K562 (cell line): ENCODE data around the gene TMEM255A. TPM values are rescaled to one million over a fixed set of nuclear protein-coding genes. Genes with fewer than 3 reads are reported as not detected.

ENCODE experiments used
- ATAC-seq: fragments of 200-7000 bp; cut with Tn5 transposase; 3 replicates; pipeline ENCODE4 v1.9.1; 2020; ENCODE audit warnings: moderate library complexity
- BruUV-seq: library from RNA; stranded (reverse); fragments of 400-500 nt; replicated peaks from 2 replicates; lab custom pipeline; 2021; lab: Mats Ljungman, UMichigan
- CTCF ChIA-PET: fragments of 300-600 bp; formaldehyde crosslinking; extraction: SDS; loops from one replicate; lab custom pipeline; 2021; ENCODE audit warnings: low intra/inter-chr PET ratio; lab: Yijun Ruan, JAX
- POLR2A ChIA-PET: fragments of 300-600, 350-650 bp; sonication (Branson Sonifier 250); formaldehyde crosslinking; extraction: SDS; loops from one replicate; lab custom pipeline; 2021; ENCODE audit warnings: antibody characterized with exemption, inconsistent platforms; lab: Yijun Ruan, JAX
- DNase-seq, 4 experiments: peaks; one replicate each; pipeline versions ENCODE4 v3.0.0 to v3.0.0-alpha.2; 2011 to 2018; ENCODE audit warnings: low spot score in 3 of 4, mixed read lengths in 3 of 4; ENCODE audit errors: extremely low read depth in 1 of 4
- FAIRE-seq: peaks from 2 replicates; lab custom pipeline; 2011; peaks lifted over from hg19 to GRCh38; lab: Jason Lieb, UNC
- H2AFZ ChIP-seq: 2 replicates; pipeline ENCODE4 v1.6.0; 2011; ENCODE audit warnings: low read depth, low read length, control low read depth, inconsistent platforms
- H3K27ac ChIP-seq: fragments of 200-600 bp; 3 replicates; pipeline ENCODE4 v1.8.0; 2011; ENCODE audit warnings: low read depth, mild to moderate bottlenecking, control low read depth, inconsistent platforms, low read length, moderate library complexity, mixed read lengths; ENCODE audit errors: extremely low read depth
- H3K27me3 ChIP-seq, 2 experiments: fragments of 300-600 bp in 1 of 2; 2 replicates in 1 of 2; 3 replicates in 1 of 2; pipeline versions ENCODE4 v1.6.0 to v1.8.0; 2011; ENCODE audit warnings: inconsistent platforms in 2 of 2, low read length in 2 of 2, mild to moderate bottlenecking in 1 of 2, mixed read lengths in 1 of 2, moderate library complexity in 1 of 2; ENCODE audit not compliant: control insufficient read depth in 2 of 2, insufficient read depth in 2 of 2
- H3K36me3 ChIP-seq: fragments of 300-600 bp; 3 replicates; pipeline ENCODE4 v1.8.0; 2011; ENCODE audit warnings: mild to moderate bottlenecking, low read length, inconsistent platforms; ENCODE audit not compliant: control insufficient read depth, insufficient read depth
- H3K4me1 ChIP-seq, 2 experiments: fragments of 200-600 bp in 1 of 2; replicated peaks in 1 of 2; 2 replicates in 1 of 2; 3 replicates in 1 of 2; pipeline versions ENCODE4 v1.5.1 to v1.8.0; 2011; ENCODE audit warnings: inconsistent platforms in 2 of 2, low read length in 2 of 2, mild to moderate bottlenecking in 1 of 2, mixed read lengths in 1 of 2, moderate library complexity in 1 of 2; ENCODE audit not compliant: control insufficient read depth in 2 of 2, insufficient read depth in 2 of 2
- H3K4me2 ChIP-seq: 2 replicates; pipeline ENCODE4 v1.6.1; 2011; ENCODE audit warnings: low read length, control low read depth, inconsistent platforms, mixed read lengths; ENCODE audit not compliant: insufficient read depth
- H3K4me3 ChIP-seq: fragments of 200-600 bp; sonication (generic), shearing (Covaris generic); 2 replicates; pipeline ENCODE4 v1.5.1; 2016; ENCODE audit warnings: control low read depth, inconsistent platforms
- H3K79me2 ChIP-seq: fragments of 200-600 bp; 3 replicates; pipeline ENCODE4 v1.8.0; 2011; ENCODE audit warnings: low read length, inconsistent platforms; ENCODE audit not compliant: control insufficient read depth, insufficient read depth
- H3K9ac ChIP-seq, 2 experiments: 2 replicates each; pipeline versions ENCODE4 v1.6.0 to v1.6.1; 2011; ENCODE audit warnings: low read depth in 2 of 2, low read length in 2 of 2, control low read depth in 1 of 2, inconsistent platforms in 1 of 2, mild to moderate bottlenecking in 1 of 2, mixed read lengths in 1 of 2; ENCODE audit not compliant: insufficient read depth in 1 of 2
- H3K9me1 ChIP-seq: one replicate; pipeline ENCODE4 v1.6.0; 2011; ENCODE audit warnings: inconsistent platforms, mild to moderate bottlenecking, low read length, moderate library complexity; ENCODE audit not compliant: control insufficient read depth, insufficient read depth
- H3K9me3 ChIP-seq: replicated peaks from 2 replicates; pipeline ENCODE4 v1.5.1; 2011; ENCODE audit warnings: low read depth, low read length, inconsistent platforms; ENCODE audit not compliant: control insufficient read depth, insufficient read depth
- H4K20me1 ChIP-seq: replicated peaks from 2 replicates; pipeline ENCODE4 v1.6.1; 2011; ENCODE audit warnings: low read length, inconsistent platforms, mixed read lengths; ENCODE audit not compliant: control insufficient read depth, insufficient read depth
- COPS2 ChIP-seq: fragments of 450-650 bp; conservative IDR thresholded peaks from 2 replicates; pipeline ENCODE4 v1.6.1; 2016; ENCODE audit warnings: mild to moderate bottlenecking, moderate library complexity
- HMG20B ChIP-seq: fragments of 250-450 bp; sonication (Bioruptor Pico); IDR thresholded peaks from 2 replicates; pipeline ENCODE4 v1.5.0; 2021; ENCODE audit warnings: mild to moderate bottlenecking
- KDM1A ChIP-seq, 2 experiments: fragments of 450-650 bp; IDR thresholded peaks; 2 replicates each; pipeline ENCODE4 v1.6.1; 2016; ENCODE audit warnings: mild to moderate bottlenecking in 2 of 2
- NFE2 ChIP-seq: IDR thresholded peaks from 2 replicates; pipeline ENCODE4 v1.6.1; 2014; ENCODE audit warnings: antibody characterized with exemption, low read depth
- RCOR1 ChIP-seq, 2 experiments: IDR thresholded peaks; 2 replicates each; pipeline ENCODE4 v1.6.1; 2012; ENCODE audit warnings: low read depth in 2 of 2, low read length in 2 of 2, borderline replicate concordance in 1 of 2, improper control_type of control experiment in 1 of 2
- RFX1 ChIP-seq: fragments of 450-650 bp; IDR thresholded peaks from 2 replicates; pipeline ENCODE4 v1.6.1; 2016; ENCODE audit warnings: mild to moderate bottlenecking, moderate library complexity
- SOX6 ChIP-seq: fragments of 450-650 bp; IDR thresholded peaks from 2 replicates; pipeline ENCODE4 v1.6.1; 2014; ENCODE audit warnings: mild to moderate bottlenecking
- ZBTB43 ChIP-seq: sonication (generic); formaldehyde crosslinking; IDR thresholded peaks from 2 replicates; pipeline ENCODE4 v1.8.0; 2023; ENCODE audit warnings: mild to moderate bottlenecking, missing genetic modification reagents
- ZNF699 ChIP-seq: fragments of 250-450 bp; sonication (Bioruptor Pico); IDR thresholded peaks from 2 replicates; pipeline ENCODE4 v1.8.0; 2021; ENCODE audit warnings: mild to moderate bottlenecking, moderate library complexity; ENCODE audit not compliant: insufficient replicate concordance
- WGBS: fragments of 100-300 bp; shearing (Covaris generic); methylation state at CpG from one replicate; pipeline ENCODE4 v1.1.6; 2016; ENCODE audit warnings: low coverage, mixed read lengths; ENCODE audit not compliant: insufficient coverage; ENCODE audit errors: missing lambda C conversion rate; 5-methylcytosine and 5-hydroxymethylcytosine counted together
- in situ Hi-C: fragments of 300-500 bp; cut with MboI; formaldehyde crosslinking; loops from 4 replicates; pipeline ENCODE4 v1.15.0; 2018; ENCODE audit warnings: inconsistent platforms, mixed read lengths
- intact Hi-C: fragments of 100-400 bp; cut with micrococcal nuclease; formaldehyde crosslinking; loops from 2 replicates; pipeline ENCODE4 v1.14.2; 2022
- polyA plus RNA-seq, 8 experiments: library from polyadenylated mRNA; depleted of rRNA in 4 of 8; stranded (reverse) in 5 of 8; unstranded in 3 of 8; fragments of >200 nt; fragmentation: Nextera tagmentation in 2 of 8; fragmentation: Illumina TruSeq in 1 of 8; extraction: Ambion mirVana in 2 of 8; extraction: Trizol in 1 of 8; gene quantifications; 2 replicates each; pipeline versions ENCODE4 v1.2.1 to v1.2.3, GENCODE V29; 2011 to 2014; ENCODE audit warnings: inconsistent platforms in 1 of 8, missing spikeins in 1 of 8
- total RNA-seq, 7 experiments: library from RNA; depleted of rRNA in 6 of 7; stranded (reverse); fragments of >200 nt in 6 of 7; fragmentation: Illumina TruSeq in 2 of 7; extraction: Trizol in 2 of 7; gene quantifications; 2 replicates each; pipeline versions ENCODE4 v1.2.1 to v1.2.3, GENCODE V29; 2011 to 2021; ENCODE audit warnings: low replicate concordance in 1 of 7

The TMEM255A gene
- total and polyA plus RNA-seq, 9 of the 15 experiments (the other 6 are each of a cell fraction or from before 2014, with no cell fraction given), result 0.01 TPM; not detected in 8

GRCh38 chrX:120358737-120359456 is 47.6 kb upstream of the TMEM255A start:
- ATAC-seq (no peak), FAIRE-seq (no peak), DNase-seq (no peak)
- WGBS, result 9% methylated on average over 7 of the region's 7 CpGs
- in situ Hi-C loops, result no loop called here
- Histone ChIP-seq H3K9me3 (no peaks in the 10 kb centered on the region), H4K20me1 (no peaks in the 10 kb centered on the region), H3K36me3 (no peaks in the 10 kb centered on the region), H2AFZ (no peak overlapping the region), H3K4me2 (no peak overlapping the region), H3K4me1 (peaks cover 0 to 7% of the 10 kb centered on the region in 2 experiments; a peak in 1 of 5 replicates), H3K79me2 (no peaks in the 10 kb centered on the region), H3K4me3 (no peak overlapping the region), H3K9ac (no peak overlapping the region), H3K27ac (no peak overlapping the region), H3K9me1 (no peaks in the 10 kb centered on the region), H3K27me3 (no peaks in the 10 kb centered on the region; a peak in 2 of 5 replicates)
- intact Hi-C loops, result no loop called here
- TF ChIP-seq RFX1 (peak; percentile 27), ZNF699 (no peak), NFE2 (0 out of 2 replicates have a peak, but pooled peaks have one; percentile 7)
- ChIA-PET POLR2A (interaction anchor here (0.5 kb wide), 1 partner anchor 15 kb away, joined by 3 read pairs; no protein-coding TSS in a partner anchor), CTCF (no interaction called here)
- BruUV-seq, result no TSS peak

- no TSS peak for BruUV-seq
- H3K27me3 ChIP-seq, result no peaks in the 10 kb centered on the region; a peak in 3 of 5 replicates
- no peak overlapping the region for H3K27ac ChIP-seq
- no peaks in the 10 kb centered on the region for H3K79me2 ChIP-seq
- intact Hi-C loops (no loop called here), in situ Hi-C loops (no loop called here)
- CTCF ChIA-PET, result no interaction called here
- TF ChIP-seq ZBTB43 (CRISPR knock-in tag) (no peak), SOX6 (no peak), HMG20B (CRISPR knock-in tag) (no peak), COPS2 (no peak), RCOR1 (IDR thresholded peaks at IDR 0.05; ENCODE audit: borderline replicate concordance in 1 of 2, low read depth in 2 of 2, low read length in 2 of 2) (peak in 1 of 2 experiments; percentile 83; a peak in 2 of 4 replicates), KDM1A (IDR thresholded peaks at IDR 0.05) (peak; percentile 56 to 74; a peak in 3 of 4 replicates)
- FAIRE-seq, result no peak
- H3K9me1 ChIP-seq, result no peaks in the 10 kb centered on the region
- H3K9me3 ChIP-seq, result no peaks in the 10 kb centered on the region
- no peak for ATAC-seq
- no peak overlapping the region for H2AFZ ChIP-seq
- H3K36me3 ChIP-seq, result no peaks in the 10 kb centered on the region
- no peak overlapping the region for H3K9ac ChIP-seq
- H3K4me1 ChIP-seq, result no peaks in the 10 kb centered on the region
- DNase-seq, result no peak
- WGBS, result 0% methylated on average over 2 of the region's 2 CpGs
- H3K4me2 ChIP-seq, result no peak overlapping the region
- POLR2A ChIA-PET, result no interaction called here
- H4K20me1 ChIP-seq, result no peaks in the 10 kb centered on the region
- no peak overlapping the region for H3K4me3 ChIP-seq
Measured at GRCh38 chrX:120357186-120357585, 45.9 kb upstream of the TMEM255A start.
